ENCODE results near the gene SLC5A11.

GRCh38 chr16:24919536-24919935, 73.8 kb downstream of the SLC5A11 start:
- TF ChIP-seq CTCF (IDR thresholded peaks at IDR 0.05): no peak
- no peak for TF ChIP-seq POLR2A (IDR thresholded peaks at IDR 0.05)
- TF ChIP-seq EP300 (IDR thresholded peaks at IDR 0.05; ENCODE audit: low read depth): no peak
